ENCODE results near the gene MT4.

DNA sequence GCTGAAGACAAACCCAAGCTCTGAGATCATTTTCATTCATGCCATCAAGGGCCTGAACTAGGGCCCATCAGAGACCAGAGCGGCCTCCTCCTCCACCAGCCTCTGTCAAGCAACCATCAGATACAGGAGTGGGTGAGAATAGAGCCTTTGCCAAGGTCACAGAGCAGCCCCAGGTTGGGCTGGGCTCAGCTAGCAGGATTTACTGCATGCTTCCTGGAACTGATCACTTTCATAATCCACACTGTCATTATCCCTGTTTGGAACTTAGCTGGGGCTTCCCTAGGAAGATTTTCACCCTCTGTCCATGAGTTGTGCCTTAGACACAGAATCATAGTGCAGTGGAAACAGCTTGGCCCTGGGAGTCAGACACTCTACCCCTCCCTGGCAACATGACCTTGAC, 5.1 kb downstream of the MT4 start:
- no peak for TF ChIP-seq ZNF121 (CRISPR knock-in tag; IDR thresholded peaks at IDR 0.05)
- TF ChIP-seq, protein P1, sequence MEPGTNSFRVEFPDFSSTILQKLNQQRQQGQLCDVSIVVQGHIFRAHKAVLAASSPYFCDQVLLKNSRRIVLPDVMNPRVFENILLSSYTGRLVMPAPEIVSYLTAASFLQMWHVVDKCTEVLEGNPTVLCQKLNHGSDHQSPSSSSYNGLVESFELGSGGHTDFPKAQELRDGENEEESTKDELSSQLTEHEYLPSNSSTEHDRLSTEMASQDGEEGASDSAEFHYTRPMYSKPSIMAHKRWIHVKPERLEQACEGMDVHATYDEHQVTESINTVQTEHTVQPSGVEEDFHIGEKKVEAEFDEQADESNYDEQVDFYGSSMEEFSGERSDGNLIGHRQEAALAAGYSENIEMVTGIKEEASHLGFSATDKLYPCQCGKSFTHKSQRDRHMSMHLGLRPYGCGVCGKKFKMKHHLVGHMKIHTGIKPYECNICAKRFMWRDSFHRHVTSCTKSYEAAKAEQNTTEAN (CRISPR knock-in tag; IDR thresholded peaks at IDR 0.05) = no peak

Data from WTC11 (cell line).